ENCODE results near the gene AGT. TPM values are rescaled to one million over a fixed set of nuclear protein-coding genes. Genes with fewer than 3 reads are reported as not detected.

The AGT gene
- total and polyA plus RNA-seq, 2 donors from 2014 or later = 30.1 to 65.1 TPM

DNA sequence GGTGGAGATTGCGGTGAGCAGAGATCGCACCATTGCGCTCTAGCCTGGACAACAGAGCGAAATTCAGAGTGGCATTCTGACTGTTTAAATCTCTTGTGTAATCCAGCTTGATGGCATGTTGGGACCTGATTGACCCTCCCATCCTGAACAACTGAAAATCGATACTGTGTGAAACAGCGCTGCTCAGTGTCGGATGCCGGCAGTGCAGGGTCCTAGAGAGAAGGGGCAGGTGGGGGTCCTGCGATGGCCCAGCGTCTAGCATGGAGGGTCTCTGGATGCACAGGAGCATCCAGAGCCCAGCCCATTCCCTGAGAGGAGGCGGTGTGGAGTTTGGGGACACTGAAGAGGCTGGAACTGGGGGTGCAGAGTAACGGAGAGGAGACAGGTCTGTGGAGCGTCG is 15.8 kb downstream of the AGT start:
- H3K9me3 ChIP-seq (ENCODE audit: control insufficient read depth in 2 of 3, insufficient read depth in 1 of 3, low read length in 3 of 3) = no peaks in the 10 kb centered on the region
- H3K4me1 ChIP-seq (ENCODE audit: control insufficient read depth in 2 of 3, insufficient read depth in 2 of 3, low read depth in 1 of 3, low read length in 3 of 3) = no peaks in the 10 kb centered on the region
- FAIRE-seq (no peak), DNase-seq (no peak)
- no peak overlapping the region for H3K4me3 ChIP-seq (ENCODE audit: low read length in 3 of 3)
- intact Hi-C loops (cut with DNase I) = no loop called here
- H3K9ac ChIP-seq (ENCODE audit: low read length in 3 of 3) = no peak overlapping the region
- peaks cover 0 to 3% (median 0%) of the 10 kb centered on the region in 3 donors for H3K36me3 ChIP-seq (ENCODE audit: control insufficient read depth in 2 of 3, insufficient read depth in 3 of 3, low read length in 3 of 3)
- TF ChIP-seq, protein P1, sequence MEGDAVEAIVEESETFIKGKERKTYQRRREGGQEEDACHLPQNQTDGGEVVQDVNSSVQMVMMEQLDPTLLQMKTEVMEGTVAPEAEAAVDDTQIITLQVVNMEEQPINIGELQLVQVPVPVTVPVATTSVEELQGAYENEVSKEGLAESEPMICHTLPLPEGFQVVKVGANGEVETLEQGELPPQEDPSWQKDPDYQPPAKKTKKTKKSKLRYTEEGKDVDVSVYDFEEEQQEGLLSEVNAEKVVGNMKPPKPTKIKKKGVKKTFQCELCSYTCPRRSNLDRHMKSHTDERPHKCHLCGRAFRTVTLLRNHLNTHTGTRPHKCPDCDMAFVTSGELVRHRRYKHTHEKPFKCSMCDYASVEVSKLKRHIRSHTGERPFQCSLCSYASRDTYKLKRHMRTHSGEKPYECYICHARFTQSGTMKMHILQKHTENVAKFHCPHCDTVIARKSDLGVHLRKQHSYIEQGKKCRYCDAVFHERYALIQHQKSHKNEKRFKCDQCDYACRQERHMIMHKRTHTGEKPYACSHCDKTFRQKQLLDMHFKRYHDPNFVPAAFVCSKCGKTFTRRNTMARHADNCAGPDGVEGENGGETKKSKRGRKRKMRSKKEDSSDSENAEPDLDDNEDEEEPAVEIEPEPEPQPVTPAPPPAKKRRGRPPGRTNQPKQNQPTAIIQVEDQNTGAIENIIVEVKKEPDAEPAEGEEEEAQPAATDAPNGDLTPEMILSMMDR (IDR thresholded peaks at IDR 0.05; ENCODE audit: borderline replicate concordance, extremely low read depth, insufficient read depth) = no peak
- H3K27me3 ChIP-seq (ENCODE audit: control insufficient read depth, insufficient read depth, low read length) = no peaks in the 10 kb centered on the region
- no peak overlapping the region for H3K27ac ChIP-seq (ENCODE audit: low read depth in 2 of 2, low read length in 2 of 2)

DNA sequence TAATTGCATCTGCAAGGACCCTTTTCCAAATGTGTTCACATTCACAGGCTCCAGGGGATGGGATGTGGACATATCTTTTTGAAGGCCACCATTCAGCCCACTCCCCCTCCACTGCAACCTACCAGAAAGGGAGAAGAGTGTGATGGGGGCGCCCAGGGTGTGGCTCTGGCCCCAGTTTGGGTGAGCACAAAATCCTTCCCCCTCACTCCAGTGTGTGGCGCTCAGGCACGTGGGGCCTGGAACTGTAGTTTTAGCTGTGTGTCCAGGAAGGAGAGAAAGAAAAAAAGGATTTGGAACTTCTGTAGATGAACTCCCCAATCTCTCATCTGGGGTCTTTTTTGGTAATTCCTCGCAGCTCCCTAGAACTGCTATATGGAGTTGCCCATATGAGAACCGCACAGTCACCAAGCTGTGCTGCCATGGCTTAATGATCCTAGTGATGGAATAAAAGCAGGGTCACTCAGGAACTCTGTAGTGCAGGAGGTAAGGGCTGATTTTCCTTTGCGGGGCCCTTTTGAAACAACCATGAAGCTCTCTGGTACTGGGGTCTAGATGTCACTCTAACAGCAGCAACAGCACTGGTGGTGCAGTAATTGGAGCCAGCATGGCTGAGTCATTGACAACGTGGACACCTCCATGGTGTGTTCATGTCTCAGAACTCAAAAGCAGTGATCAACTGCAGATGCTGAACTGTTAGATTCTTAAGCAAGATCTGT is 17.0 kb downstream of the AGT start:
- H3K4me3 ChIP-seq (ENCODE audit: low read length in 3 of 3) = no peak overlapping the region
- DNase-seq (no peak), FAIRE-seq (no peak)
- H3K9me3 ChIP-seq (ENCODE audit: control insufficient read depth in 2 of 3, insufficient read depth in 1 of 3, low read length in 3 of 3) = no peaks in the 10 kb centered on the region
- intact Hi-C loops (cut with DNase I) = no loop called here
- H3K4me1 ChIP-seq (ENCODE audit: control insufficient read depth in 2 of 3, insufficient read depth in 2 of 3, low read depth in 1 of 3, low read length in 3 of 3) = no peaks in the 10 kb centered on the region
- H3K9ac ChIP-seq (ENCODE audit: low read length in 3 of 3) = no peak overlapping the region
- H3K27ac ChIP-seq (ENCODE audit: low read depth in 2 of 2, low read length in 2 of 2) = no peak overlapping the region
- peaks cover 0 to 5% (median 3%) of the 10 kb centered on the region in 3 donors for H3K36me3 ChIP-seq (ENCODE audit: control insufficient read depth in 2 of 3, insufficient read depth in 3 of 3, low read length in 3 of 3)
- TF ChIP-seq, protein P1 (IDR thresholded peaks at IDR 0.05; ENCODE audit: borderline replicate concordance, extremely low read depth, insufficient read depth) = no peak
- no peaks in the 10 kb centered on the region for H3K27me3 ChIP-seq (ENCODE audit: control insufficient read depth, insufficient read depth, low read length)

DNA sequence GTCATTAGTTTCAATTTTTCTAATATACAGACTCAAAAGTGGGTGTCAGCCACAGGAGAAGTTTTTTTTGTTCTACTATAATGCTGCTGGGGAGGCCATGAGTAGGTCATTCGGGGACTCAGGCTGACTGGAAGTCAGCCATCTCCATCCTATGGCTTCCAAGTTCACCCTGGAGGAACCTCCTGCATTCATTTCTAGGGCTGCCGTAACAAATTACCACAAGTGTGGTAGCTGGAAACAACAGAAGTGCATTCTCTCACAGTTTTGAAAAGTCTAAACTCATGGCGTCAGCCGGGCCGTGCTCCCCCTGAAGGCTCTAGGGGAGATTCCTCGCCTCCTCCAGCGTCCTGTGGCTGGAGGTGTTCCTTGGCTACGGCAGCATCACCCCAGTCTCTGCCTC is 17.7 kb downstream of the AGT start:
- Histone ChIP-seq H3K36me3 (ENCODE audit: control insufficient read depth in 2 of 3, insufficient read depth in 3 of 3, low read length in 3 of 3) (peaks cover 0 to 12% (median 9%) of the 10 kb centered on the region in 3 donors), H3K9ac (ENCODE audit: low read length in 3 of 3) (no peak overlapping the region), H3K27me3 (ENCODE audit: control insufficient read depth, insufficient read depth, low read length) (no peaks in the 10 kb centered on the region), H3K4me3 (ENCODE audit: low read length in 3 of 3) (no peak overlapping the region), H3K9me3 (ENCODE audit: control insufficient read depth in 2 of 3, insufficient read depth in 1 of 3, low read length in 3 of 3) (no peaks in the 10 kb centered on the region), H3K27ac (ENCODE audit: low read depth in 2 of 2, low read length in 2 of 2) (no peak overlapping the region), H3K4me1 (ENCODE audit: control insufficient read depth in 2 of 3, insufficient read depth in 2 of 3, low read depth in 1 of 3, low read length in 3 of 3) (no peaks in the 10 kb centered on the region)
- DNase-seq (no peak), FAIRE-seq (no peak)
- TF ChIP-seq, protein P1 (IDR thresholded peaks at IDR 0.05; ENCODE audit: borderline replicate concordance, extremely low read depth, insufficient read depth) = no peak
- intact Hi-C loops (cut with DNase I) = no loop called here
